Nucleus accumbens (tissue), 56 donors: Measurements from ENCODE around the gene PDLIM5.
"Not testable (repeated sequence)": the region's sequence is repeated elsewhere in the genome, so short reads cannot be mapped to it uniquely, and the experiment has no call there.

ENCODE experiments used
- DNase-seq, 56 donors: peaks; one replicate each; lab custom pipeline; 2025; lab: John Stamatoyannopoulos, UW

The PDLIM5 gene

GRCh38 chr4:94551643-94552564 is 100.2 kb downstream of the PDLIM5 start:
- no peak for DNase-seq

GRCh38 chr4:94556047-94556446 is 104.3 kb downstream of the PDLIM5 start:
- not testable (repeated sequence) for DNase-seq

- not testable (repeated sequence) for DNase-seq
Observed at GRCh38 chr4:94557632-94558031, 105.9 kb downstream of the PDLIM5 start.

GRCh38 chr4:94558392-94558904 is 106.7 kb downstream of the PDLIM5 start:
- DNase-seq: no peak

GRCh38 chr4:94559351-94559806 is 107.6 kb downstream of the PDLIM5 start:
- DNase-seq: no peak

GRCh38 chr4:94561249-94562024 is 109.7 kb downstream of the PDLIM5 start:
- DNase-seq: no peak

GRCh38 chr4:94562285-94562684 is 110.5 kb downstream of the PDLIM5 start:
- DNase-seq: no peak

- DNase-seq: no peak
Observed at GRCh38 chr4:94564252-94564651, 112.5 kb downstream of the PDLIM5 start.

GRCh38 chr4:94566420-94566819 is 114.7 kb downstream of the PDLIM5 start:
- DNase-seq: no peak

GRCh38 chr4:94567811-94568210 is 116.1 kb downstream of the PDLIM5 start:
- DNase-seq: no peak

- DNase-seq: no peak
Observed at GRCh38 chr4:94570558-94570957, 118.8 kb downstream of the PDLIM5 start.

- peak in 3 of 56 donors; percentile 3 to 4 (median 3) for DNase-seq
Observed at GRCh38 chr4:94571298-94571697, 119.6 kb downstream of the PDLIM5 start.

GRCh38 chr4:94571715-94572114 is 120.0 kb downstream of the PDLIM5 start:
- DNase-seq: no peak

GRCh38 chr4:94574050-94574449 is 122.3 kb downstream of the PDLIM5 start:
- no peak for DNase-seq

GRCh38 chr4:94574616-94575015 is 122.9 kb downstream of the PDLIM5 start:
- no peak for DNase-seq

GRCh38 chr4:94575652-94576051 is 123.9 kb downstream of the PDLIM5 start:
- peak in 20 of 56 donors; percentile 0 to 36 (median 7) for DNase-seq

- no peak for DNase-seq
Observed at GRCh38 chr4:94576210-94576609, 124.5 kb downstream of the PDLIM5 start.

- peak in 47 of 56 donors; percentile 0 to 84 (median 33) for DNase-seq
Observed at GRCh38 chr4:94577136-94577535, 125.4 kb downstream of the PDLIM5 start.

GRCh38 chr4:94578195-94578594 is 126.5 kb downstream of the PDLIM5 start:
- DNase-seq: no peak

- DNase-seq: no peak
Observed at GRCh38 chr4:94581766-94582165, 130.0 kb downstream of the PDLIM5 start.

- no peak for DNase-seq
Observed at GRCh38 chr4:94582517-94582916, 130.8 kb downstream of the PDLIM5 start.
